ENCODE results near the gene PPP1R13L.
A peak's percentile ranks its signal among the peaks of the same experiment; 100 is the strongest.

PPP1R13L gene

GRCh38 chr19:45443462-45444317 is 38.8 kb upstream of the PPP1R13L start:
- in situ Hi-C loops (cut with HindIII; ENCODE audit: low pct_ligation_motif_present, low sequenced_read_pairs), result no loop called here
- Histone ChIP-seq H3K27ac (peak overlapping the region; percentile 98), H3K27me3 (replicated peaks) (no peaks in the 10 kb centered on the region), H3K36me3 (replicated peaks) (no peaks in the 10 kb centered on the region), H3K4me3 (ENCODE audit: low read depth, low read length) (peak overlapping the region; percentile 55)
- DNase-seq, result peak; percentile 91
- no peak for TF ChIP-seq CTCF (IDR thresholded peaks at IDR 0.05; ENCODE audit: low read depth, low read length, missing control alignments)

- in situ Hi-C loops (cut with HindIII; ENCODE audit: low pct_ligation_motif_present, low sequenced_read_pairs), result no loop called here
- peak overlapping the region; percentile 98 for H3K27ac ChIP-seq
- H3K27me3 ChIP-seq (replicated peaks), result no peaks in the 10 kb centered on the region
- H3K4me3 ChIP-seq (ENCODE audit: low read depth, low read length), result peak overlapping the region; percentile 55
- no peaks in the 10 kb centered on the region for H3K36me3 ChIP-seq (replicated peaks)
- DNase-seq, result peak; percentile 83
- TF ChIP-seq CTCF (IDR thresholded peaks at IDR 0.05; ENCODE audit: low read depth, low read length, missing control alignments), result no peak
Measured at GRCh38 chr19:45442778-45443461, 38.1 kb upstream of the PPP1R13L start.

- Histone ChIP-seq H3K27ac (peak overlapping the region; percentile 98), H3K36me3 (replicated peaks) (no peaks in the 10 kb centered on the region), H3K27me3 (replicated peaks) (no peaks in the 10 kb centered on the region), H3K4me3 (ENCODE audit: low read depth, low read length) (no peak overlapping the region)
- TF ChIP-seq CTCF (IDR thresholded peaks at IDR 0.05; ENCODE audit: low read depth, low read length, missing control alignments), result no peak
- in situ Hi-C loops (cut with HindIII; ENCODE audit: low pct_ligation_motif_present, low sequenced_read_pairs), result no loop called here
- no peak for DNase-seq
Measured at GRCh38 chr19:45442408-45442777, 37.5 kb upstream of the PPP1R13L start.

GRCh38 chr19:45440873-45441654 is 36.2 kb upstream of the PPP1R13L start:
- TF ChIP-seq CTCF (IDR thresholded peaks at IDR 0.05; ENCODE audit: low read depth, low read length, missing control alignments), result no peak
- Histone ChIP-seq H3K36me3 (replicated peaks) (no peaks in the 10 kb centered on the region), H3K27me3 (replicated peaks) (no peaks in the 10 kb centered on the region), H3K27ac (no peak overlapping the region), H3K4me3 (ENCODE audit: low read depth, low read length) (no peak overlapping the region)
- DNase-seq, result no peak
- in situ Hi-C loops (cut with HindIII; ENCODE audit: low pct_ligation_motif_present, low sequenced_read_pairs), result no loop called here

GRCh38 chr19:45440259-45440638 is 35.4 kb upstream of the PPP1R13L start:
- in situ Hi-C loops (cut with HindIII; ENCODE audit: low pct_ligation_motif_present, low sequenced_read_pairs), result no loop called here
- no peaks in the 10 kb centered on the region for H3K36me3 ChIP-seq (replicated peaks)
- TF ChIP-seq CTCF (IDR thresholded peaks at IDR 0.05; ENCODE audit: low read depth, low read length, missing control alignments), result no peak

More at GRCh38 chr19:45440259-45440638, 35.4 kb upstream of the PPP1R13L start:
- Histone ChIP-seq H3K4me3 (ENCODE audit: low read depth, low read length) (peak overlapping the region; percentile 50), H3K27me3 (replicated peaks) (no peaks in the 10 kb centered on the region), H3K27ac (peak overlapping the region; percentile 91)
- DNase-seq, result no peak
